ENCODE measurements around the gene FBLN7.

FBLN7 gene

GRCh38 chr2:112140899-112141625, 2.9 kb downstream of the FBLN7 start:
- no peak for DNase-seq (ENCODE audit: low read depth in 2 of 2)

- no peak for DNase-seq (ENCODE audit: low read depth in 2 of 2)
Measured at GRCh38 chr2:112141626-112142007, 3.4 kb downstream of the FBLN7 start.

DNA sequence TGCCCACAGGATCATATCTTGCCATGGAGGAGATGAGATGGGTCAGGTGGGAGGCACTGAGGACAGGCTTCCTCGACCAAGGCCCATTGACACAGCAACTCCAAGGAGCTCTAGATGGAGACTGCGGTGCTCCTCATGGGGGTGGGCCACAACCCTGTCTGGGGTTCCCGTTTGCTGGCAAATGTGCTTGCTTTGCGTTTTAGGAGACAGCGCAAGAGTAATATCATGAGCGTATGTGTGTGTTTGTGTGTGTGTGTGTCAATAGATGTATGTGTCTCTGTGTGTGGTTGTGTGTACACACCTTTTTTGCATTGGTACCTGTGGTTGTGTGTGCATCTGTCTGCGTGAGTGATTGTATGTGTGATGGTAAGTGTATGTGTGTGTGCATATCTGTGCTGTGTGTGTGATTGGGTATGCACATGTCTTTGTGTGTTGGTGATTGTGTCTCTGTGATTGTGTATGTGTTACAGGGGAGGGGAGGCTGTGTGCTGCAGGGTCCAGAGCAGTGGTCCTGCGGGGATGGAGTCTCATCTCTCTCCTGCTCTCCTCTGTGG, 4.4 kb downstream of the FBLN7 start:
- no peak for DNase-seq (ENCODE audit: low read depth in 2 of 2)

GRCh38 chr2:112143150-112143549, 5.0 kb downstream of the FBLN7 start:
- no peak for DNase-seq (ENCODE audit: low read depth in 2 of 2)

DNA sequence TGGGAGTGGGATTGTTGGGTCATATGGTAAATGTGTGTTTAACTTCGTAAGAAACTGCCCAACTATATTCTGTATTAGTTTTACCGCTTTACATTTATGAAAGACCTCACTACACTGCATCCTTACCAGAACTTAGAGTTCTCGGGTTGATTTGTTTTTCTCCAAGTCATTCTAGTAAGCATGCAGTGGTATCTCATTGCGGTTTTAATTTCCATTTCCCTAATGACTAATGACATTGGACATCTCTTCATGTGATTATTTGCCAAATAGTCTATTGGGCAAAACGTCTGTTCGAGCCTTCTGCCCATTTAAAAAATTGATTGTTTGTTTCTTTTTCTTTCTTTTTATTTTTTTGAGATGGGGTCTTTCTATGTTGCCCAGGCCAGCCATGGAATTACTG, 6.8 kb downstream of the FBLN7 start:
- no peak for DNase-seq (ENCODE audit: low read depth in 2 of 2)

GRCh38 chr2:112147382-112148168, 9.4 kb downstream of the FBLN7 start:
- DNase-seq (ENCODE audit: low read depth in 2 of 2): no peak

- no peak for DNase-seq (ENCODE audit: low read depth in 2 of 2)
Measured at GRCh38 chr2:112148477-112148876, 10.3 kb downstream of the FBLN7 start.

GRCh38 chr2:112149194-112149593, 11.0 kb downstream of the FBLN7 start:
- DNase-seq (ENCODE audit: low read depth in 2 of 2): no peak

GRCh38 chr2:112149866-112150435, 11.8 kb downstream of the FBLN7 start:
- DNase-seq (ENCODE audit: low read depth in 2 of 2): no peak

DNA sequence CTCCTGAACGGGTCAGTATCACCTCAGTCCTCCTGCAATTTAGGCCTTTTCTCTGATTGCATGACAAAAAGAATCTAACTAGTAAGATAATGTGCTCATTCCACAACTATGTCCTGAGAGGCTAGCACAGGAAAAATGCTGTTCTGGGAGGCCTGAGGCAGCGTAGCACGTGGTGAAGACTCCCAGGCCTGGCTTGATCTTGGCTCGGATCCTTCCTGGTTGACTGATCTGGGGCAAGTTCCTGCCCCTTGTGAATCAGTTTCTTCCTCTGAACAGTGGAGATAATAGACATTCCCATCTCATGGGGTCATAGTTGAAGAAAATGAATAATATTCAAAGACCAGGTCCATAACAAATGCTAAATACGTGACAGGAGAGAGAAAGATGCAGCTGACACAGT, 12.3 kb downstream of the FBLN7 start:
- DNase-seq (ENCODE audit: low read depth in 2 of 2): peak; percentile 55 to 60

GRCh38 chr2:112150851-112151250, 12.7 kb downstream of the FBLN7 start:
- no peak for DNase-seq (ENCODE audit: low read depth in 2 of 2)

- no peak for DNase-seq (ENCODE audit: low read depth in 2 of 2)
Measured at GRCh38 chr2:112151271-112151670, 13.1 kb downstream of the FBLN7 start.

DNA sequence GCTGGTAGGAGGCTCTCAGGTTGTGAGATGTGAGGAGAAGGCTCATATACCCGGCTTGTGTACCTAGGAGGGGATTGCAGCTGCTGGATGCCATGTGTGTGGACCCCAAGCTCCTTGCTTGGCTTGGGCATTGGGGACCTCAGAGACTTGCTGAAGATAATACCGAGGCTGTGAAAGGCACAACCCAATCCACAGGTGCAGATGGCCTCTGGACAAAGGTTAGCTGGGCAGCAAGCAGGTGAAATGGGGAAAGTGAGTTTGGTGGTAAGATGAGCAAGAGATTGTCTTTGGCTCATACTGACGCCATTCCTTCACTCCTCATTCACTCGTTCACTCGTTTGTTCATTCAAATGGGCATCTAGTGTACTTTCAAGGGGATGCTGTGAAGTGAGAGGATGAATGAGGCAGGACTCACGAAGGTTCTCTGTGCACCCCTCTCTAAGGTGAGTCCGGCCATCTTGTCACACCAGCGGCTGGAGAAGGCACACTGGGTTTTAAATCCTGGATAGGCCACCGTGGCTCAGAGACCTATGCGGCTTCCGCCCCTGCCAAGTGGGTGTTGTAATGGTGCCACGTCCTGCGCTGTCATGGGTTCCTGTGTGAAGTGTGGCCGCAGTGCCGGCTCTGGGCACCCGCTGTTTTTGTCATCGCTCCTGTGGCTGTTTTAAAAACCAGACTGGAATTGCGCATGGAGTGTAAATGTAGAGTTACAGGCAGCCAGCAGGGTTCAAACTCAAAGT, 13.7 kb downstream of the FBLN7 start:
- DNase-seq (ENCODE audit: low read depth in 2 of 2): no peak

DNA sequence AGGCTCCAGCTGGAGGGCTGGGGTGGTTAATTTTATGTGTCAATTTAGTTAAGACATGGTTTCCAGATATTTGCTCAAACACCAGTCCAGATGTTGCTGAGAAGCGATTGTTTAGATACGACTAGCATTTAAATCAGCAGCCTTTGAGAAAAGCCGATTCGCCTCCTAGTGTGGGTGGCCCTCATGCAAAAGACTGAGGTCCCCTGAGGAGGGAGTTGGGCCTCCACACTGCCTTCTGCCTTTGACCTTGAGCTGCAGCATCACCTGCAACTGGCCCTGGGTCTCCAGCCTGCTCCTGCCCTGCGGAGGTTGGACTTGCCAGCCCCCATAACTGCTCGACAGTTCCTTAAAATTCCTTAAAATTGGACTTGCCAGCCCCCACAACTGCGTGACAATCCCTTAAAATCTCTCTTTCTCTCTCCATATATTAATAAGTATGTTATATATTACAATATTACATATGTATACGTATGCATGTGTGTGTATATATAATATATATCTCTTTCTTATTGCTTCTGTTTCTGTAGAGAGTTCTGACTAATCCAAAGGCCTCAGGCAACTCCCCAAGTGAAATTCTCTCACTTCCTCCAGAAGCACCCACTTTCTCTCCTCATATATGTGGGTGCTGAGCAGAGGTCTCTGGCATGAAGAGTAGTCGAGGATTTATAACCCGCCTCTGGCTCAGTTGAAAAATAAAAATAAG, 14.4 kb downstream of the FBLN7 start:
- no peak for DNase-seq (ENCODE audit: low read depth in 2 of 2)

- DNase-seq (ENCODE audit: low read depth in 2 of 2): no peak
Measured at GRCh38 chr2:112153179-112153490, 14.9 kb downstream of the FBLN7 start.

DNA sequence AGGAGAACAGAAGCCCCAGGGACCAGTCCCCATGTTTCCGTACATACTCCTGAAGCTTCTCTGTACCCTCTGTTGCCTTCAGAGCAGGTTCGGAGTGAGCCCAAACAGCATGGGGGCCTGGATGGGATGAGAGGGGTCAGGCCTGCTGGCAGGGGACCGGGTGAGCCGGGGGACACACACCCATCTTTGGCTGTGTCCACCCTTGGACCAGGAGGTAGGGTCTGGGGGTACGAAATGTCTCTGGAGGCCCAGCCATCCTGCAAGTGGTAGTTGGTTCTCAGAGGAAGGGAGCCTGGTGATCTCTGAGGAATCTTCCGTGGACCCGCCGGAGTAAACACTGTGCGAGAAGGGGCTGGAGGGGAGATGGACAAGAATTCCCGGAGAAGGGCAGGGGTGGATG, 15.3 kb downstream of the FBLN7 start:
- no peak for DNase-seq (ENCODE audit: low read depth in 2 of 2)

DNA sequence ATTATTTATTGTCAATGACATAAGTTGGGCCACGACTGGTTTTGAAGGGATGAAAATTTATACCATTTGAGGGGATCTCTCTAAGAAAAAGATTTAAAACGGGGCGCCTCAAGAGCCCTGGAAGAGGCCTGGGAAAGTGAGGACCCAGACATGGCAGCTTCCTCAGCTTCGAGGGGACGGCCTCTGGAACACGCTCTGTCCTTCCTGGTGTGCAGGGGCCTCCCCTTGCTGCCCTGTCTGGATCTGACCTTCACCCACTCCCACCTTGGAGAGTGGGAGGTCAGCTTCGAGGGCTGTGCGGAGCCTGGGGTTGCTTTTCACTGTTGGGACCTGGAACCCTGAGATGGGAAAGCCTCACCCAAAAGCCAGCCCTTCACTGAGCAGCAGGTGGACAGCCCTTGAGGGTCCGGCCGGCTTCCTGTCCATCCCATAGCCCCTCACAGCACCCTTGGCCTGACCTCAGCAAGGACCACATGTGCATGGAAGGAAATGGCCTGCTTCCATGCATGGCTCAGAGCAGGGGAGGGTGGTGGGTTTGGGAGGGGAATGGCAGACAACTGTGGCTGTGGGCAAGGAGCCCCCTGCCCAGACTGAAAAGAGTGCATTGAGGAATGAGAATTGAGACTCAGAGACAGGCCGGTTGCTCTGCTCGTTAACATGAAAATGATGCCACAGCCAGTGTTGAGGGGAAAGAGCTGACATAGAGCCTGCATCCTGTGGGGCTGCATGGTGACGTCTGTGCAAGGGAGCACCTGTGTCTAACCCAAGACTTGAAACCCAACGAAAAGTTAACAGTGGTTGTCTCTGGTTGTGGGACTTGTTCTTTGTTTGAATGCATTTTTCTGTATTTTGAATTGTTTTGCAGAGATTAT, 16.3 kb downstream of the FBLN7 start:
- DNase-seq (ENCODE audit: low read depth in 2 of 2): no peak

DNA sequence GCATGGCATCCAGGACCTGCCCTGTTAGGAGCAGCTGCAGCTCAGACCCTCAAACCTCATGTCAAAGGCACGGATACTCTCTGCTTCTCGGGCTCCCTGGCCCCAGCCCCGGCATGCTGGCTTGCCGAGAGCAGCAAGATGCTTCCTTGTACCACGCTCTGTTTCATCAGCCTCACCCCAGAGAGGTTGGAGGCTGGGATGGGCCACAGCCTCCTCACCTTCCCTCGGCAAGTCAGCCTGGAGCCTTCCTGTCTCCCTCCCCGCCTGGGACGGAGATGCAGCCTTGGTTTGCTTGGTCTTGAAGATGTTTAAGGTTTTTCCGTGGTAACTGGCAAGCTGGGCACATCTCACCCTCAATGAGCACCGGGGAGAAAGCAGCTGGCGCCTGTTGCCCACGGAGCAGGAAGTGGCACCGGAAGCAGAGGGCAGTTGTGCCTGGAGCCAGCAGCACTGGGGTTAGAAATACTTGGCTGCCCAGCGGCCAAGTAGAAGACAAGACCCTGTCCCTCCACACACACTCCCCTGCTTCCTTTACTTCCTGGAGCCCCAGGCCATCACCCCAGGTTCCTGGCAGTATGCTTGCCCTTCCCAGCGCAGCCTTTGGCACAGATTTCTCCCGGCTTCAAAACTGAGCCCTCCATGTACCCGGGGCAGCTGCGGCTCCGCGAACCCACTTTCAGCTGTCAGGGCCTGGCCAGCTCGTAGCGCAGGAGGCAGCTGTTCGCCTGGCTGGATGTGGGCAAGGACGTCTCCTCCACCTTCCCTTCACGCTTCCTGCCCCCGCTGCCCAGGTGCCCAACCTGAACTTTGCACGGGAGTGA, 17.4 kb downstream of the FBLN7 start:
- no peak for DNase-seq (ENCODE audit: low read depth in 2 of 2)

DNA sequence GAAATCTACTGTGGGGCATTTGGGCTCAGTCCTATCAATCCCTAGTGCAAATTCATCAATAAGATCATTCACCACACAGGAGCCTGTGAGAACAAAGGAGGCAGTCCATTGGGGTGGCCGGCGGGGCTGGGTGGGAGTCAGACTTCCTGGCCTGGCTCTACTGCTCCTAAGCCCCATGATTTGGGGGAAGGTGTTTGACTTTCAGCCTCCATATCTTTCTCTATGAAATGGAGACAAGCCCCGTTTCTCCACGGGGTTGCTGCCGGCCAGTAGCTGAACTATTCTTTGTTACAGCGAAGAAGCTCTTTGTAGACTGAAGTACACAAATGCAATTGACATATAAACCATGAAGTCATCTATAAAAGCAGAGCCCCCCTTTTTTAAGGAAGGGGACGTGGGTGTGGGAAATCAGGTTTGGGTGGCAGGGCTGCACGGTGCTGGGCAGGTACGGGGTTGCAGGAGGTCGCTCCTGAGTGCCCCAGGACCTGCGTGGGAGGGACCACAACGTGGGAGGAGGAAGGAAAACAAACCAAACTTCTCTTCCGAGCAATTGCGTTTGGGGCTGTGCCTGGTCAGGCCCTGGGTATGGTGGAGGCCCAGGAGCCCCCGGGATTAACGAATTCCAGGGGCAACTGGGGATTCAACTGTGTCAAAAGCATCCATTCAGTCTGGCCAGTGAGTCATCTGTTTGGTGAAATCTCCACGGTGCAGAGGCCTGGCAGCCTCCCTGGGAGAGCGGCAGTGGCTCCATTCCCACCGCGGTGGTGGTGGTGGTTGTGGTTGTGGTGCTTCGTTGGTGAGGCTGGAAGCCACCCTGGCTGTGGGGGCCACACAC, 18.2 kb downstream of the FBLN7 start:
- no peak for DNase-seq (ENCODE audit: low read depth in 2 of 2)

Data from fibroblast of skin of left biceps (primary cell).